CD4-positive, alpha-beta T cell (primary cell): ENCODE measurements around the gene HES2. TPM values are rescaled to one million over a fixed set of nuclear protein-coding genes. Genes with fewer than 3 reads are reported as not detected.
"Not testable (repeated sequence)": the region's sequence is repeated elsewhere in the genome, so short reads cannot be mapped to it uniquely, and the experiment has no call there.

ENCODE experiments used
- ATAC-seq: fragments of 200-7000 bp; cut with Tn5 transposase; one replicate; pipeline ENCODE4 v1.10.0; 2022; ENCODE audit warnings: mild to moderate bottlenecking; ENCODE audit not compliant: poor library complexity
- CTCF ChIA-PET: fragments of 350-600 bp; sonication (Branson Sonifier 250); formaldehyde crosslinking; loops from one replicate; lab custom pipeline; 2021; ENCODE audit warnings: antibody characterized with exemption, inconsistent platforms; lab: Charles Lee
- POLR2A ChIA-PET: fragments of 350-600 bp; sonication (Branson Sonifier 250); formaldehyde crosslinking; loops from one replicate; lab custom pipeline; 2021; ENCODE audit warnings: antibody characterized with exemption, inconsistent platforms; lab: Charles Lee
- DNase-seq, 14 experiments: peaks; one replicate each; pipeline ENCODE4 v3.0.0-alpha.2; 2013 to 2020; ENCODE audit warnings: mixed read lengths in 2 of 14
- H3K27ac ChIP-seq, 2 donors: one replicate each; pipeline versions ENCODE4 v1.5.1 to v1.7.0; 2013; ENCODE audit warnings: low read length in 2 of 2, low read depth in 1 of 2, mild to moderate bottlenecking in 1 of 2
- H3K27me3 ChIP-seq, 2 experiments: 1 replicate in 1 of 2; 2 replicates in 1 of 2; pipeline versions ENCODE4 v1.6.1 to v1.7.0; 2013; ENCODE audit warnings: low read length in 2 of 2, control low read depth in 1 of 2, mild to moderate bottlenecking in 1 of 2, moderate library complexity in 1 of 2; ENCODE audit not compliant: insufficient read depth in 2 of 2, control insufficient read depth in 1 of 2
- H3K36me3 ChIP-seq: one replicate; pipeline ENCODE4 v1.6.1; 2013; ENCODE audit warnings: low read length, control low read depth; ENCODE audit not compliant: insufficient read depth
- H3K4me1 ChIP-seq: one replicate; pipeline ENCODE4 v1.6.1; 2013; ENCODE audit warnings: low read length, control low read depth; ENCODE audit not compliant: insufficient read depth
- H3K4me3 ChIP-seq: one replicate; pipeline ENCODE4 v1.5.1; 2013; ENCODE audit warnings: mild to moderate bottlenecking, low read length, moderate library complexity
- H3K9me3 ChIP-seq, 2 experiments: 1 replicate in 1 of 2; 2 replicates in 1 of 2; pipeline versions ENCODE4 v1.6.1 to v1.7.0; 2013; ENCODE audit warnings: low read length in 2 of 2, mild to moderate bottlenecking in 2 of 2, control low read depth in 1 of 2, moderate library complexity in 1 of 2; ENCODE audit not compliant: control insufficient read depth in 1 of 2, insufficient read depth in 1 of 2
- H3K27ac Mint-ChIP-seq: one replicate; pipeline ENCODE4 v1.8.0; 2020; ENCODE audit warnings: mixed read lengths
- H3K27me3 Mint-ChIP-seq: one replicate; pipeline ENCODE4 v1.8.0; 2021; ENCODE audit warnings: mixed read lengths
- H3K36me3 Mint-ChIP-seq: one replicate; pipeline ENCODE4 v1.8.0; 2021; ENCODE audit warnings: low read depth, mixed read lengths
- H3K4me1 Mint-ChIP-seq: one replicate; pipeline ENCODE4 v1.8.0; 2021; ENCODE audit warnings: low read depth, mixed read lengths
- H3K4me3 Mint-ChIP-seq: one replicate; pipeline ENCODE4 v1.8.0; 2020; ENCODE audit warnings: mild to moderate bottlenecking, mixed read lengths
- H3K9me3 Mint-ChIP-seq: one replicate; pipeline ENCODE4 v1.8.0; 2020; ENCODE audit warnings: mixed read lengths
- intact Hi-C, 2 experiments: fragments of 100-400 bp; cut with DNase I in 1 of 2; cut with micrococcal nuclease in 1 of 2; formaldehyde crosslinking; loops; one replicate each; pipeline versions ENCODE4 v1.15.1 to v1.9.0; 2023 to 2025; cut with DNase I, micrococcal nuclease
- total RNA-seq, 174 experiments: library from RNA in 2 of 174; stranded (reverse) in 2 of 174; gene quantifications; one replicate each; pipeline ENCODE4 v1.2.3 and lab custom pipeline; 2021 to 2026
- TF ChIP-seq, protein P1 (sequence below): fragments of 200-600 bp; IDR thresholded peaks from one replicate; pipeline ENCODE4 v1.8.0; 2022; ENCODE audit warnings: antibody characterized with exemption, mild to moderate bottlenecking

Gene HES2
- total RNA-seq, 2 experiments from 2014 or later = not detected

GRCh38 chr1:6454856-6455751, 35.4 kb upstream of the HES2 start:
- Histone ChIP-seq H3K36me3 (no peaks in the 10 kb centered on the region), H3K27me3 (peaks cover 10 to 16% of the 10 kb centered on the region in 2 experiments), H3K9me3 (no peaks in the 10 kb centered on the region), H3K4me3 (no peak overlapping the region), H3K27ac (no peak overlapping the region), H3K4me1 (peaks cover 30% of the 10 kb centered on the region)
- peaks cover 36% of the 10 kb centered on the region for H3K4me1 Mint-ChIP-seq
- peaks cover 7% of the 10 kb centered on the region for H3K36me3 Mint-ChIP-seq
- intact Hi-C loops = loop anchor here in 1 of 2 experiments (1.0 kb wide), 1 partner anchor 20 kb away; no protein-coding TSS in a partner anchor
- CTCF ChIA-PET = interaction anchor here (0.6 to 2.8 kb wide), 7 partner anchors 9 to 102 kb away, joined by 3 to 22 read pairs (median 9); partner anchors contain the start of gene TNFRSF25
- ATAC-seq (peak; percentile 21), DNase-seq (peak in 10 of 14 experiments; percentile 36 to 82 (median 54))
- H3K27me3 Mint-ChIP-seq = peaks cover 30% of the 10 kb centered on the region
- no peak overlapping the region for H3K4me3 Mint-ChIP-seq
- H3K27ac Mint-ChIP-seq = no peak overlapping the region
- no peaks in the 10 kb centered on the region for H3K9me3 Mint-ChIP-seq
- POLR2A ChIA-PET = interaction anchor here (0.6 to 1.7 kb wide), 7 partner anchors 8 to 150 kb away, joined by 3 to 4 read pairs (median 4); partner anchors contain the start of gene TNFRSF25
- TF ChIP-seq, protein P1, sequence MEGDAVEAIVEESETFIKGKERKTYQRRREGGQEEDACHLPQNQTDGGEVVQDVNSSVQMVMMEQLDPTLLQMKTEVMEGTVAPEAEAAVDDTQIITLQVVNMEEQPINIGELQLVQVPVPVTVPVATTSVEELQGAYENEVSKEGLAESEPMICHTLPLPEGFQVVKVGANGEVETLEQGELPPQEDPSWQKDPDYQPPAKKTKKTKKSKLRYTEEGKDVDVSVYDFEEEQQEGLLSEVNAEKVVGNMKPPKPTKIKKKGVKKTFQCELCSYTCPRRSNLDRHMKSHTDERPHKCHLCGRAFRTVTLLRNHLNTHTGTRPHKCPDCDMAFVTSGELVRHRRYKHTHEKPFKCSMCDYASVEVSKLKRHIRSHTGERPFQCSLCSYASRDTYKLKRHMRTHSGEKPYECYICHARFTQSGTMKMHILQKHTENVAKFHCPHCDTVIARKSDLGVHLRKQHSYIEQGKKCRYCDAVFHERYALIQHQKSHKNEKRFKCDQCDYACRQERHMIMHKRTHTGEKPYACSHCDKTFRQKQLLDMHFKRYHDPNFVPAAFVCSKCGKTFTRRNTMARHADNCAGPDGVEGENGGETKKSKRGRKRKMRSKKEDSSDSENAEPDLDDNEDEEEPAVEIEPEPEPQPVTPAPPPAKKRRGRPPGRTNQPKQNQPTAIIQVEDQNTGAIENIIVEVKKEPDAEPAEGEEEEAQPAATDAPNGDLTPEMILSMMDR = no peak

DNA sequence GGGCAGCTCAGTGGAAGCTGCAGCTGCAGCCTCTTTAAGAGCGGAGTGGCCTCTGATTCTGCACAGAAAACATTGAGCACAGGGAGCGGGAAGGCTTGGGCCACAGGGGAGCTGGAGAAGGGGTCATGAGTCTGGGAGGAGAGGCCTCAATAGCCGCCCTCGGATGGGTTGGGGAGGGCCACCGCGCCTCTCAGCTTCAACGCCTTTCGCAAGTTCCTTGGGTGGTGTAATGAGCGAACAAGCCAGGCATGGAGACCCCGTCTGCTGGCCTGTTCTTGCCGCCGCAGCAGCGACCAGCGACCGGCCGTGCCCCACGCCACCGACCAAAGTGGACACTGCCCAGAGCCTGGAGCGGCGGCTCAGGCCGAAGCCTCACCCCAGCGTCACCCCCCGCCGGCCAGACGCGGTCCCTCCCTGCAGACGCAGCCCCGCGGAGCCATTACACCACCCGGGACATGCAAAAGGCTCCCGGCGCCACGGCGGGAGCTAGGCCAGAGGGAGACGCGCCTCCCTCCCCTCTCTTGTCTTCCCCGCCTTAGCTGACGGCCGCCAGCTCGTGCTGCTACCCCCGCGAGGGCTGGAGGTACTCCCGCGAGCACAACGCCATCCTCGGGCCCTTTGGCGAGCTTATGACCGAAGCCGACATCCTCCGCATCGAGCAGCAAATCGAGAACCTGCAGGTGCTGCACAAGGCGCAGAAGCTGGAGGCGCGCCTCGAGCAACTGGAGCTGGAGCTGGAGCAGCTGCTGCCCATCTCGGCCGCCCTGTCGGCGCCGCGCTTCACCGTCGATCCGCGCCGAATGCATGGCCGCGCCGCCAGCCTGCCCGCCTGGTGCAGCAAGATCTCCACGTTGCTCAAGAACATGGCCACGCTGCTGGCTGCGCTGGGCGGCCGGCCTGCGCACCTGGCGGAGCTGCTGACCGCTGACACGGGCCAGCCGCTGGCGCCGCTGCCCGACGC, 34.5 kb upstream of the HES2 start:
- H3K27ac ChIP-seq, H3K9me3 Mint-ChIP-seq, H3K36me3 Mint-ChIP-seq, H3K9me3 ChIP-seq, H3K36me3 ChIP-seq, intact Hi-C loops, H3K4me3 ChIP-seq, ATAC-seq, H3K27ac Mint-ChIP-seq: not testable (repeated sequence)
- Mint-ChIP-seq H3K4me1 (peaks cover 35% of the 10 kb centered on the region), H3K27me3 (peaks cover 39% of the 10 kb centered on the region), H3K4me3 (peak overlapping the region; percentile 62)
- ChIA-PET POLR2A (interaction anchor here (0.6 to 1.7 kb wide), 5 partner anchors 9 to 151 kb away, joined by 4 read pairs; partner anchors contain the start of gene TNFRSF25), CTCF (interaction anchor here (1.2 to 2.8 kb wide), 6 partner anchors 10 to 31 kb away, joined by 5 to 22 read pairs (median 11); partner anchors contain the start of gene TNFRSF25)
- Histone ChIP-seq H3K27me3 (peaks cover 19 to 24% of the 10 kb centered on the region in 2 experiments), H3K4me1 (peaks cover 30% of the 10 kb centered on the region)
- peak in 2 of 14 experiments; percentile 32 to 48 for DNase-seq

DNA sequence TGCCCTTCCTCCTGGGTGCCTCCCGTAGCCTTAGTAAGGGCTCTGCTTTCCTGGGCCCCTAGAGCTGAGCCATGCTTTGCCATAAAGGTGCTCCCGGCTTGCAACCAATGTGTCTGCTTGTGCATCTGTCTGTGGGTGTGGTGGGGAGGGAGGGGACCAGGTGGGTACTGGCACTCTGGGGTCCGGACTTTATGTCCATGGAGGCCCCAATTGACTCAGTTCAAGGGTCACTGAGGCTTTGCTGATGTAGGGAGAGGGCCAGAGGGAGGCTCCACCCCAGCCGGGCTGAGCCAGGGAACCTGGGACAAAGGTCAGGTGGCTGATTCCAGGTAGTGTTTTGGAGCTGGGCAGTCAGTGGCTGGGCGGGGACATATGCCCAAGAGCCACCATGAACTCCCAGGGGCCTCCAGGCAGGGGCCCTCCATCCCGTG, 31.2 kb upstream of the HES2 start:
- H3K9me3 Mint-ChIP-seq = no peaks in the 10 kb centered on the region
- H3K4me3 Mint-ChIP-seq = no peak overlapping the region

DNA sequence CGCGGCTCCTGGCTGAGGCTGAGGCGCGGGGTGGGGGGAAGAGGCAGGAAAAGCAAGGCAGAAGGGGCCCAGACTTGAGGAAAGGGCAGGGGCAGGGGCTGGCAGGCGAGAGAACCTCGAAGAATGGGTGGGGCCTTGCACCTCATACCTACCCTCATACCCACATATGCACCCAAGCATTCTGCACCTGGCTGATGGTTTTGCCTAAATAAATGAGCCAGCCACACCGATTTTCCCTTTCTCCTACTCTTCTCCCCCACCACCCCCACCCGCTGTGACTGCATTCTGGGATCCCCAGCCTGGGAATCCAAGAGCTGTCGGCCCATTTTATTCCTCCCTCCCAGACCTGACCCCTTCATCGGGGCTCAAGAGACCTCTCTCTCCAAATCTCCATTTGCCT, 30.8 kb upstream of the HES2 start:
- H3K27ac ChIP-seq, H3K9me3 Mint-ChIP-seq, ATAC-seq, H3K36me3 ChIP-seq, H3K36me3 Mint-ChIP-seq, H3K27ac Mint-ChIP-seq, DNase-seq, H3K4me3 ChIP-seq, H3K4me3 Mint-ChIP-seq: not testable (repeated sequence)
- ChIA-PET POLR2A (interaction anchor here (6.4 to 7.2 kb wide), 2 partner anchors 9 to 14 kb away, joined by 40 to 61 read pairs; partner anchors contain the start of gene TNFRSF25), CTCF (interaction anchor here (1.3 to 1.9 kb wide), 2 partner anchors 13 to 27 kb away, joined by 6 to 10 read pairs; no protein-coding TSS in a partner anchor)
- intact Hi-C loops = loop anchor here in 1 of 2 experiments (2.0 kb wide), 1 partner anchor 24 kb away; no protein-coding TSS in a partner anchor
- H3K9me3 ChIP-seq = peaks cover 0 to 16% of the 10 kb centered on the region in 2 experiments
- peaks cover 36% of the 10 kb centered on the region for H3K4me1 Mint-ChIP-seq
- H3K27me3 ChIP-seq = peaks cover 42 to 45% of the 10 kb centered on the region in 2 experiments
- H3K27me3 Mint-ChIP-seq = peaks cover 53% of the 10 kb centered on the region
- peaks cover 49% of the 10 kb centered on the region for H3K4me1 ChIP-seq

More for the DNA sequence above, 31.2 kb upstream of the HES2 start:
- H3K27me3 ChIP-seq = peaks cover 42 to 45% of the 10 kb centered on the region in 2 experiments
- TF ChIP-seq, protein P1 = no peak
- H3K27ac ChIP-seq = no peak overlapping the region
- CTCF ChIA-PET = interaction anchor here (1.9 kb wide), 1 partner anchor 13 kb away, joined by 10 read pairs; no protein-coding TSS in a partner anchor
- H3K9me3 ChIP-seq = peaks cover 0 to 16% of the 10 kb centered on the region in 2 experiments
- no peaks in the 10 kb centered on the region for H3K36me3 Mint-ChIP-seq
- H3K4me1 ChIP-seq = peaks cover 52% of the 10 kb centered on the region
- ATAC-seq (no peak), DNase-seq (no peak)
- POLR2A ChIA-PET = interaction anchor here (6.4 to 7.2 kb wide), 2 partner anchors 9 to 14 kb away, joined by 40 to 61 read pairs; partner anchors contain the start of gene TNFRSF25
- no peak overlapping the region for H3K4me3 ChIP-seq
- peaks cover 50% of the 10 kb centered on the region for H3K27me3 Mint-ChIP-seq
- H3K27ac Mint-ChIP-seq = no peak overlapping the region
- H3K4me1 Mint-ChIP-seq = peaks cover 36% of the 10 kb centered on the region
- intact Hi-C loops = loop anchor here in 1 of 2 experiments (2.0 kb wide), 1 partner anchor 24 kb away; no protein-coding TSS in a partner anchor
- H3K36me3 ChIP-seq = no peaks in the 10 kb centered on the region
